ENCODE results near the gene OOSP4A.

DNA sequence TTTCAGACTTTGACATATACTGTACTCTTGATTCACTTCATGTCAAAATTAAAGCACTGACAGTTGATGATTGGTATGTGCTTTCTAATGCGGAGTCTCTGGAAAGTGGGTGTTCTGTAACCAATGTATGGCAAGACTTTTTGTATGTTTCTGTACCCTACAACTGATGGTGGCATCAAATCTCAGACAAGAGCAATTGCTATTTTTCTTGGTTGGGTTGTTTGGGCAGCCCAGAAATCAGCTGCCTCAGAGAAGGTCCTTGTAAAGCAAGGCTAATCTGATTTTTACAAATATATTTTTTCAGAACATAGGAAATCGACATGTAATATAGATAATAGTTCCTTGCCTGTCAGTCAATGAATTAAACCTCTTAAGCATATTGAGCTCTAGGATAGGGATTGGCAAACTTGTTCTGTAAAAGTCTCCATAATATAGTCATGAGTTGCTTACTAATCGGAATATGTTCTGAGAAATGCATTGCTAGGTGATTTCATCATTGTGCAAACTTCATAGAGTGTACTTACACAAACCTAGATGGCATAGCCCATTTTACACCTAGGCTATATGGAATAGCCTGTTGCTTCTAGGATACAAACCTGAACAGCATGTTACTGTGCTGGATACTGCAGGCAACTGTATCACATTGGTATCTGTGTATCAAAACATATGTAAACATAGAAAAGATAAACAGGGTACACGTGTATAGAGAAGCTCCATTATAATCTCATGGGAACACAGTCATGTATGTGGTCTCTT lies 10.2 kb upstream of the OOSP4A start:
- TF ChIP-seq NR2C2 (IDR thresholded peaks at IDR 0.05; ENCODE audit: borderline replicate concordance, control insufficient read depth, insufficient read length, low read depth): no peak
- TF ChIP-seq NFIC (IDR thresholded peaks at IDR 0.05; ENCODE audit: low read depth, low read length): no peak
- TF ChIP-seq, protein P1, sequence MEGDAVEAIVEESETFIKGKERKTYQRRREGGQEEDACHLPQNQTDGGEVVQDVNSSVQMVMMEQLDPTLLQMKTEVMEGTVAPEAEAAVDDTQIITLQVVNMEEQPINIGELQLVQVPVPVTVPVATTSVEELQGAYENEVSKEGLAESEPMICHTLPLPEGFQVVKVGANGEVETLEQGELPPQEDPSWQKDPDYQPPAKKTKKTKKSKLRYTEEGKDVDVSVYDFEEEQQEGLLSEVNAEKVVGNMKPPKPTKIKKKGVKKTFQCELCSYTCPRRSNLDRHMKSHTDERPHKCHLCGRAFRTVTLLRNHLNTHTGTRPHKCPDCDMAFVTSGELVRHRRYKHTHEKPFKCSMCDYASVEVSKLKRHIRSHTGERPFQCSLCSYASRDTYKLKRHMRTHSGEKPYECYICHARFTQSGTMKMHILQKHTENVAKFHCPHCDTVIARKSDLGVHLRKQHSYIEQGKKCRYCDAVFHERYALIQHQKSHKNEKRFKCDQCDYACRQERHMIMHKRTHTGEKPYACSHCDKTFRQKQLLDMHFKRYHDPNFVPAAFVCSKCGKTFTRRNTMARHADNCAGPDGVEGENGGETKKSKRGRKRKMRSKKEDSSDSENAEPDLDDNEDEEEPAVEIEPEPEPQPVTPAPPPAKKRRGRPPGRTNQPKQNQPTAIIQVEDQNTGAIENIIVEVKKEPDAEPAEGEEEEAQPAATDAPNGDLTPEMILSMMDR (IDR thresholded peaks at IDR 0.05 in 2 of 3, conservative IDR thresholded peaks at IDR 0.05 in 1 of 3; ENCODE audit: control insufficient read depth in 2 of 3, extremely low read depth in 1 of 3, insufficient read depth in 1 of 3, low read depth in 3 of 3, low read length in 3 of 3): no peak
- TF ChIP-seq EP300 (IDR thresholded peaks at IDR 0.05; ENCODE audit: borderline replicate concordance in 1 of 2, control insufficient read depth in 1 of 2, low read depth in 2 of 2, low read length in 2 of 2): no peak
- no peak for TF ChIP-seq IKZF1 (conservative IDR thresholded peaks at IDR 0.05)
- no peak for TF ChIP-seq SUZ12 (IDR thresholded peaks at IDR 0.05; ENCODE audit: unreplicated experiment)

Data from GM12878 (cell line).